IMR-90 (cell line): ENCODE measurements around the gene MCAM. TPM values are rescaled to one million over a fixed set of nuclear protein-coding genes. Genes with fewer than 3 reads are reported as not detected.

Experiments
- ATAC-seq: fragments of 200-7000 bp; cut with Tn5 transposase; 2 replicates; pipeline ENCODE4 v1.9.1; 2020; ENCODE audit warnings: low read depth, mild to moderate bottlenecking, moderate library complexity
- BruUV-seq: library from RNA; stranded (reverse); fragments of 400-500 nt; replicated peaks from 2 replicates; lab custom pipeline; 2021; lab: Mats Ljungman, UMichigan
- CTCF ChIA-PET: fragments of 300-600 bp; formaldehyde crosslinking; extraction: SDS; loops from one replicate; lab custom pipeline; 2021; ENCODE audit warnings: antibody characterized with exemption; lab: Yijun Ruan, JAX
- POLR2A ChIA-PET: fragments of 300-600 bp; sonication (Branson Sonifier 250); formaldehyde crosslinking; loops from one replicate; lab custom pipeline; 2022; ENCODE audit warnings: antibody characterized with exemption; ENCODE audit not compliant: unreplicated experiment; lab: Charles Lee
- DNase-seq: peaks from one replicate; pipeline ENCODE4 v3.0.0; 2013
- H2AFZ ChIP-seq: replicated peaks from 2 replicates; pipeline ENCODE3; 2013; ENCODE audit warnings: low read length, mild to moderate bottlenecking; ENCODE audit not compliant: poor library complexity
- H2AK5ac ChIP-seq: 2 replicates; pipeline ENCODE4 v1.6.1; 2013; ENCODE audit warnings: low read depth, low read length, inconsistent platforms
- H2AK9ac ChIP-seq: replicated peaks from 2 replicates; pipeline ENCODE3; 2013; ENCODE audit warnings: mild to moderate bottlenecking, low read depth, low read length, moderate library complexity; ENCODE audit not compliant: poor library complexity
- H2BK120ac ChIP-seq: 2 replicates; pipeline ENCODE4 v1.6.1; 2013; ENCODE audit warnings: low read depth, low read length, inconsistent platforms
- H2BK15ac ChIP-seq: 3 replicates; pipeline ENCODE4 v1.6.1; 2013; ENCODE audit warnings: low read depth, low read length, inconsistent platforms
- H2BK20ac ChIP-seq: 2 replicates; pipeline ENCODE4 v1.6.1; 2013; ENCODE audit warnings: low read depth, mild to moderate bottlenecking, inconsistent platforms, low read length, moderate library complexity
- H2BK5ac ChIP-seq: 2 replicates; pipeline ENCODE4 v1.6.1; 2013; ENCODE audit warnings: mild to moderate bottlenecking, low read depth, low read length, inconsistent platforms; ENCODE audit not compliant: poor library complexity, severe bottlenecking
- H3K14ac ChIP-seq: replicated peaks from 2 replicates; pipeline ENCODE4 v1.6.1; 2013; ENCODE audit warnings: low read depth, low read length, inconsistent platforms
- H3K18ac ChIP-seq: 2 replicates; pipeline ENCODE4 v1.6.1; 2013; ENCODE audit warnings: low read depth, low read length, control low read depth
- H3K23ac ChIP-seq: 2 replicates; pipeline ENCODE4 v1.6.1; 2013; ENCODE audit warnings: low read depth, low read length, inconsistent platforms
- H3K27ac ChIP-seq: 2 replicates; pipeline ENCODE4 v1.5.1; 2013; ENCODE audit warnings: mild to moderate bottlenecking, control low read depth, low read length; ENCODE audit not compliant: insufficient read depth
- H3K27me3 ChIP-seq: 2 replicates; pipeline ENCODE4 v1.6.1; 2013; ENCODE audit warnings: low read length; ENCODE audit not compliant: control insufficient read depth, insufficient read depth
- H3K36me3 ChIP-seq: 2 replicates; pipeline ENCODE4 v1.6.1; 2013; ENCODE audit warnings: low read length, mixed read lengths; ENCODE audit not compliant: control insufficient read depth, insufficient read depth
- H3K4ac ChIP-seq: 2 replicates; pipeline ENCODE4 v1.6.1; 2013; ENCODE audit warnings: low read depth, low read length, inconsistent platforms
- H3K4me1 ChIP-seq: 2 replicates; pipeline ENCODE4 v1.6.1; 2013; ENCODE audit warnings: low read length, mixed read lengths; ENCODE audit not compliant: control insufficient read depth, insufficient read depth
- H3K4me2 ChIP-seq: 2 replicates; pipeline ENCODE4 v1.6.1; 2013; ENCODE audit warnings: low read depth, mild to moderate bottlenecking, control low read depth, low read length, moderate library complexity
- H3K4me3 ChIP-seq: 2 replicates; pipeline ENCODE4 v1.5.1; 2013; ENCODE audit warnings: low read depth, mild to moderate bottlenecking, control low read depth, low read length, moderate library complexity; ENCODE audit not compliant: insufficient read depth
- H3K56ac ChIP-seq: 2 replicates; pipeline ENCODE4 v1.6.1; 2013; ENCODE audit warnings: low read length, inconsistent platforms; ENCODE audit not compliant: insufficient read depth; ENCODE audit errors: extremely low read depth
- H3K79me1 ChIP-seq, 2 experiments: 2 replicates each; pipeline ENCODE4 v1.6.1; 2013; ENCODE audit warnings: low read length in 2 of 2, inconsistent platforms in 1 of 2, low read depth in 1 of 2
- H3K9ac ChIP-seq: 2 replicates; pipeline ENCODE4 v1.6.1; 2013; ENCODE audit warnings: low read depth, low read length, control low read depth
- H3K9me1 ChIP-seq: 2 replicates; pipeline ENCODE4 v1.6.1; 2013; ENCODE audit warnings: low read length, inconsistent platforms; ENCODE audit not compliant: insufficient read depth
- H3K9me3 ChIP-seq: 2 replicates; pipeline ENCODE4 v1.6.1; 2013; ENCODE audit warnings: low read length; ENCODE audit not compliant: control insufficient read depth, insufficient read depth
- H4K20me1 ChIP-seq: 2 replicates; pipeline ENCODE4 v1.6.1; 2013; ENCODE audit warnings: low read length, inconsistent platforms; ENCODE audit not compliant: insufficient read depth
- H4K5ac ChIP-seq: 2 replicates; pipeline ENCODE4 v1.6.1; 2013; ENCODE audit warnings: mild to moderate bottlenecking, low read depth, low read length, control low read depth
- H4K8ac ChIP-seq, 2 experiments: 2 replicates each; pipeline ENCODE4 v1.6.1; 2013; ENCODE audit warnings: low read depth in 2 of 2, low read length in 2 of 2, control low read depth in 1 of 2, inconsistent platforms in 1 of 2
- H4K91ac ChIP-seq: 2 replicates; pipeline ENCODE4 v1.6.1; 2013; ENCODE audit warnings: low read depth, low read length, inconsistent platforms; ENCODE audit not compliant: insufficient read depth
- BHLHE40 ChIP-seq: fragments of 150-350 bp; IDR thresholded peaks from 2 replicates; pipeline ENCODE4 v1.6.1; 2016; ENCODE audit warnings: mild to moderate bottlenecking, low read depth, low read length
- CEBPB ChIP-seq: IDR thresholded peaks from 2 replicates; pipeline ENCODE4 v1.6.1; 2012; ENCODE audit warnings: low read depth, low read length, improper control_type of control experiment
- FOS ChIP-seq: fragments of 150-350 bp; IDR thresholded peaks from 2 replicates; pipeline ENCODE4 v1.6.1; 2016; ENCODE audit warnings: low read depth, low read length
- WGBS, 2 experiments: methylation state at CpG; one replicate each; pipeline versions ENCODE4 v1.1.5 to v1.1.7; 2013; ENCODE audit warnings: missing lambda C conversion rate in 2 of 2; ENCODE audit not compliant: insufficient read length in 1 of 2; ENCODE audit errors: extremely low coverage in 2 of 2; 5-methylcytosine and 5-hydroxymethylcytosine counted together
- dilution Hi-C: fragments of 300-500 bp; cut with HindIII; formaldehyde crosslinking; loops from one replicate; pipeline ENCODE4 v1.14.3; 2018; ENCODE audit warnings: low sequenced_read_pairs; ENCODE audit not compliant: unreplicated experiment
- in situ Hi-C: fragments of 300-500 bp; cut with MboI; formaldehyde crosslinking; loops from 3 replicates; pipeline ENCODE4 v1.14.3; 2019; ENCODE audit warnings: low sequenced_read_pairs, inconsistent platforms, mixed read lengths
- intact Hi-C: fragments of 100-400 bp; cut with micrococcal nuclease; formaldehyde crosslinking; loops from 2 replicates; pipeline ENCODE4 v1.10.0; 2022
- polyA plus RNA-seq, 3 experiments: library from polyadenylated mRNA; depleted of rRNA; stranded (reverse); fragments of >200 nt; gene quantifications; 2 replicates each; pipeline ENCODE4 v1.2.3, GENCODE V29; 2012; ENCODE audit warnings: low replicate concordance in 1 of 3
- total RNA-seq: library from RNA; depleted of rRNA; stranded (reverse); fragments of >200 nt; gene quantifications from 2 replicates; pipeline ENCODE4 v1.2.3, GENCODE V29; 2012
- TF ChIP-seq, protein P1 (sequence below): fragments of 150-350 bp; IDR thresholded peaks from 2 replicates; pipeline ENCODE4 v1.6.1; 2017; ENCODE audit warnings: mild to moderate bottlenecking, antibody characterized with exemption, low read length, low read depth

The MCAM gene
- total and polyA plus RNA-seq, 2 of the 4 experiments (the other 2 are of a cell fraction) = 95.1 to 131 TPM

- dilution Hi-C loops = no loop called here
- no peak overlapping the region for H2BK20ac ChIP-seq
- H2AK5ac ChIP-seq = no peak overlapping the region
- H2AK9ac ChIP-seq = no peak overlapping the region
- intact Hi-C loops = no loop called here
- no peak overlapping the region for H3K4me3 ChIP-seq
- no peak overlapping the region for H3K14ac ChIP-seq
- BruUV-seq = no TSS peak
- H3K4ac ChIP-seq = no peak overlapping the region
- TF ChIP-seq CEBPB = no peak
- no peak for TF ChIP-seq FOS
- TF ChIP-seq, protein P1, sequence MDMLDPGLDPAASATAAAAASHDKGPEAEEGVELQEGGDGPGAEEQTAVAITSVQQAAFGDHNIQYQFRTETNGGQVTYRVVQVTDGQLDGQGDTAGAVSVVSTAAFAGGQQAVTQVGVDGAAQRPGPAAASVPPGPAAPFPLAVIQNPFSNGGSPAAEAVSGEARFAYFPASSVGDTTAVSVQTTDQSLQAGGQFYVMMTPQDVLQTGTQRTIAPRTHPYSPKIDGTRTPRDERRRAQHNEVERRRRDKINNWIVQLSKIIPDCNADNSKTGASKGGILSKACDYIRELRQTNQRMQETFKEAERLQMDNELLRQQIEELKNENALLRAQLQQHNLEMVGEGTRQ = no peak
- TF ChIP-seq BHLHE40 = no peak
- no peak overlapping the region for H4K5ac ChIP-seq
- no peak overlapping the region for H3K23ac ChIP-seq
- WGBS, 2 experiments = no CpG with 5 or more reads among the region's 1 CpG
- CTCF ChIA-PET = no interaction called here
- H2AFZ ChIP-seq = no peak overlapping the region
- no peak overlapping the region for H2BK5ac ChIP-seq
- H2BK120ac ChIP-seq = no peak overlapping the region
- H3K27ac ChIP-seq = no peak overlapping the region
- H4K8ac ChIP-seq = no peak overlapping the region
- DNase-seq (no peak), ATAC-seq (no peak)
- POLR2A ChIA-PET = no interaction called here
- H3K56ac ChIP-seq = no peak overlapping the region
- peaks cover 3% of the 10 kb centered on the region; the same call in 1 of the 2 replicates for H3K4me1 ChIP-seq
- in situ Hi-C loops = no loop called here
- peaks cover 6 to 8% of the 10 kb centered on the region in 2 experiments; a peak in 3 of 4 replicates for H3K79me1 ChIP-seq
- H4K20me1 ChIP-seq = no peaks in the 10 kb centered on the region
- no peak overlapping the region for H4K91ac ChIP-seq
- no peaks in the 10 kb centered on the region for H3K27me3 ChIP-seq
- peaks cover 8% of the 10 kb centered on the region for H3K9me1 ChIP-seq
- no peak overlapping the region for H3K18ac ChIP-seq
- H3K9ac ChIP-seq = no peak overlapping the region
- no peaks in the 10 kb centered on the region for H3K36me3 ChIP-seq
- H3K4me2 ChIP-seq = no peak overlapping the region
- no peak overlapping the region for H2BK15ac ChIP-seq
- no peaks in the 10 kb centered on the region for H3K9me3 ChIP-seq
Measured at GRCh38 chr11:119330237-119330636, 13.3 kb upstream of the MCAM start.
